AG04449 (cell line): Measurements from ENCODE around the gene RNF115.

ENCODE experiments used
- CTCF ChIA-PET: fragments of 350-600 bp; formaldehyde crosslinking; extraction: SDS; loops from one replicate; lab custom pipeline; 2021; ENCODE audit warnings: antibody characterized with exemption; lab: Yijun Ruan, JAX
- POLR2A ChIA-PET: fragments of 400-600, 350-600 bp; formaldehyde crosslinking; extraction: SDS; loops from one replicate; lab custom pipeline; 2020; ENCODE audit warnings: antibody characterized with exemption, inconsistent platforms; lab: Yijun Ruan, JAX
- DNase-seq: peaks from one replicate; pipeline ENCODE4 v3.0.0-alpha.2; 2010; ENCODE audit warnings: low read depth, low spot score
- H3K4me3 ChIP-seq: 2 replicates; pipeline ENCODE4 v1.5.1; 2011; ENCODE audit warnings: low read depth, mild to moderate bottlenecking, control low read depth, low read length
- CTCF ChIP-seq: IDR thresholded peaks from one replicate; pipeline ENCODE4 v1.5.1; 2011; ENCODE audit warnings: mild to moderate bottlenecking, moderate library complexity, low read length, control low read depth, inconsistent platforms; ENCODE audit not compliant: insufficient read depth; ENCODE audit errors: missing control alignments

The RNF115 gene

DNA sequence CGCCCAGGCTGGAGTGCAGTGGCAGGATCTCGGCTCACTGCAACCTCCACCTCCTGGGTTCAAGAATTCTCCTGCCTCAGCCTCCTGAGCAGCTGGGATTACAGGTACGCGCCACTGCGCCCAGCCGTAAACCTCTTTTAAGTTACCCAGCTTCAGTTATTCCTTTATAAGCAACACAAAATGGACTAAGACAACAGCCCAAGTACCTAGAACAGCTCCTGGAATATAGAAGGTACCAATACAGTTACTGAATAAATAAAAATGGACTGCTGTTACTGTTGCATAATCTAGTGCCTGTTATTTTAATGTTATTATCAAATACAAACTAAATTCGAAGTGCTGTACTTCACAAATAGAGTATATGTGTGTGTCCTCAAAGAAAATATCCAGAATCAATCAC, 17.1 kb downstream of the RNF115 start:
- CTCF ChIA-PET, result interaction anchor here (3.2 kb wide), 1 partner anchor 38 kb away, joined by 9 read pairs; the partner anchor contains the start of gene NUDT17
- DNase-seq, result no peak
- POLR2A ChIA-PET, result no interaction called here
- no peak for TF ChIP-seq CTCF
- no peak overlapping the region for H3K4me3 ChIP-seq

- no peak for TF ChIP-seq CTCF
- POLR2A ChIA-PET, result no interaction called here
- CTCF ChIA-PET, result interaction anchor here (3.2 kb wide), 1 partner anchor 39 kb away, joined by 9 read pairs; the partner anchor contains the start of gene NUDT17
- no peak for DNase-seq
- H3K4me3 ChIP-seq, result no peak overlapping the region
Observed at GRCh38 chr1:145806408-145806807, 17.5 kb downstream of the RNF115 start.

DNA sequence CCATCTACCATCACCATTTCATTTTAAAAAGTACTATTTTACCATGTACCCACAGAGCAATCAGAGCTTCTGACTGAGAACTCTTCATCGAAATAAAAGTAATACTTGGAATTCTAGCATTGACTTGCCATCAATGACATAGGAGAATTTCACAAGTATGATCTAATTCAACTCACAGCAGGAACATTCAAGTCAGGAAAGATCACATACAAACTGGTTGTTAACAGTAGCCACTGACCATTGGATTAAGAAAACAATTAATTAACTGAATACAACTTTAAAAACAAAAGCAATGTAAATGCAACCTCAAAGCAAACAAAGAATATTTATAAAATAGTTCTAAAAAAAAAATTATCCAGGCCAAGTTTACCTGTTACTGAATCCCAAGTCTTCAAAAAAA, 18.8 kb downstream of the RNF115 start:
- POLR2A ChIA-PET, result no interaction called here
- DNase-seq, result no peak
- no peak for TF ChIP-seq CTCF
- CTCF ChIA-PET, result interaction anchor here (0.9 to 3.2 kb wide), 3 partner anchors 19 to 87 kb away, joined by 3 to 9 read pairs (median 3); partner anchors contain the start of gene NUDT17
- no peak overlapping the region for H3K4me3 ChIP-seq

DNA sequence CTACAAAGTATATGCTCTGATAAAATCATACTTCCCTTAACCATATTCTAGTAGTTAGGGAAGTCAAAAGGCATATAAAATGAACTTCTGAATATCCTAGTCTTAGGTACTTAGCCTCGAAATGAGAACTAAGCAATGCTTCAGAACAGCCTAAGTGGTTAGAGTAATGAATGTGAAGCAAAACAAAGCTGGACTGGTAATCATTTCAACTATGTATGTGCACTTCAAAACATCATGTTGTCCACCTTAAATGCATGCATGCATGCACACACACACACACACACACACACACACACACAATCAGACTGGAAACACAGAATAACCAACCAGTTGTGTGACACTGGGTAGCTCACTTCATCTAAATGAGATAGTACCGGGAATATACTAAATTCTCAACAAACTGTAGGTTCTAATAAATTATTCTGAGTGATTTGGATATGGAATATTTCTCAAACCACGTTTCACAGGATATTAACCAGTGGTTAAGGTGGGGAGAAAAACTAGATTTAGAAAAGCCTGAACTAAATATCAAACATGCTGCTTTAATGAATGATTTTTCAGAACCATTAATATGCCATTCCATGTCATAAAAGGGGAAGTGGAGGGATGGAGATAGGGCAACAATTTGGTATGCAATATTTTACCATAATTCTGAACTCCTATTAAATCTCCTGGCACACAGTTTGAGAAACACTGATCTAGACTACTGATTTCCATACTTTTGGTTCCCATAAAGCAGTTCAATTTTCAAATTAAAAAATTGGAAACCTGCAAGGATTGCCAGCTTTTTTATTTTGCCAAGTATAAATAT, 19.5 kb downstream of the RNF115 start:
- no peak for TF ChIP-seq CTCF
- POLR2A ChIA-PET, result interaction anchor here (0.8 kb wide), 1 partner anchor 53 kb away, joined by 4 read pairs; no protein-coding TSS in a partner anchor
- DNase-seq, result no peak
- H3K4me3 ChIP-seq, result no peak overlapping the region
- CTCF ChIA-PET, result interaction anchor here (1.2 kb wide), 1 partner anchor 18 kb away, joined by 3 read pairs; no protein-coding TSS in a partner anchor

DNA sequence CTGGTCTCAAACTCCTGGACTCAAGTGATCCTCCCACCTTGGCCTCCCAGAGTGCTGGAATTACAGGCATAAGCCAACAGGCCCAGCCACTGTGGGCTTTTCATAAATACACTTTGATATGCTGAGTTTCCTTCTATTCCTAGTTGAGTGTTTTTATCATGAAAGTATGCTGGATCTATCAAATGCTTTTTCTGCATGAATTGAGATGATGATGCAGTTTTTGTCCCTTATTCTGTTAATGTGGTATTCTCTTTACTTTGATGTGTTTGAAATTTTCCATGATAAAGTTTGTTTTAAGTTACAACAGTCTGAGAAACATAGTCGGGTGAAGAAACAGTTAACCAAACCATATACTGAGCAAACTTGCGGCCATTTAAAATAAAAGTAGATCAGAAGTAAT, 24.1 kb downstream of the RNF115 start:
- no peak for TF ChIP-seq CTCF
- no peak overlapping the region for H3K4me3 ChIP-seq
- DNase-seq, result no peak
- POLR2A ChIA-PET, result no interaction called here
- CTCF ChIA-PET, result no interaction called here

DNA sequence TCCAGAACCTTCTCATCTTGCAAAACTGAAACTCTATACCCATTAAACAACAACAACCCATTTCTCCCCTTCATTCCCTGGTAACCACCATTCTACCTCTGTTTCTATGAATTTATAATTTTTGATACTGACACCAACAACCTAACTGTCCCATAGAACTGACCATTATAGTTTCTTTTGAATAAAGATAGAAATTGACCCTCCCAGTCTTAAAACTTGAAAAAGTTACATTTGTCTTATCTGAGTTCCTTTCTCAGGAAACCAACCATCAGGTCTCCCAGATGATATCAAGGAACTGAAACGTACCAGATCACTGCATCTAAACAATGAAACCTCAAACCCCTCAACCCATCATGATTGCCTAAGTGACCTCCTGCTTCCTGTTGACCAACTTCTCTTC, 27.1 kb downstream of the RNF115 start:
- no peak for TF ChIP-seq CTCF
- no peak for DNase-seq
- H3K4me3 ChIP-seq, result no peak overlapping the region
- CTCF ChIA-PET, result no interaction called here
- POLR2A ChIA-PET, result no interaction called here
